GM12878 (cell line): ENCODE results near the gene RAB44. TPM values are rescaled to one million over a fixed set of nuclear protein-coding genes. Genes with fewer than 3 reads are reported as not detected.
A peak's percentile ranks its signal among the peaks of the same experiment; 100 is the strongest.

Source experiments
- ATAC-seq: fragments of 200-7000 bp; cut with Tn5 transposase; 3 replicates; pipeline ENCODE4 v1.9.1; 2020; ENCODE audit warnings: mild to moderate bottlenecking, moderate library complexity
- BruUV-seq: library from RNA; stranded (reverse); fragments of 400-500 nt; replicated peaks from 2 replicates; lab custom pipeline; 2021; lab: Mats Ljungman, UMichigan
- CTCF ChIA-PET: fragments of 300-600 bp; sonication (Branson Sonifier 250); formaldehyde crosslinking; extraction: SDS; loops from one replicate; lab custom pipeline; 2021; ENCODE audit warnings: inconsistent platforms; lab: Yijun Ruan, JAX
- POLR2A ChIA-PET: fragments of 350-600 bp; formaldehyde crosslinking; extraction: SDS; loops from one replicate; lab custom pipeline; 2021; ENCODE audit warnings: inconsistent platforms; lab: Charles Lee
- RAD21 ChIA-PET: fragments of 300-600 bp; sonication (Branson Sonifier 250); formaldehyde crosslinking; loops from one replicate; lab custom pipeline; 2023; ENCODE audit warnings: antibody characterized with exemption; ENCODE audit not compliant: unreplicated experiment; lab: Charles Lee
- SMC1A ChIA-PET: fragments of 300-600 bp; sonication (Branson Sonifier 250); formaldehyde crosslinking; loops from one replicate; lab custom pipeline; 2023; ENCODE audit not compliant: unreplicated experiment, uncharacterized antibody; lab: Charles Lee
- DNase-seq: peaks from one replicate; pipeline ENCODE4 v3.0.0-alpha.2; 2011; ENCODE audit warnings: low read depth, low spot score
- FAIRE-seq: peaks from 3 replicates; lab custom pipeline; 2011; peaks lifted over from hg19 to GRCh38; lab: Jason Lieb, UNC
- H2AFZ ChIP-seq: 2 replicates; pipeline ENCODE4 v1.6.0; 2011; ENCODE audit warnings: low read depth, low read length, control low read depth; ENCODE audit not compliant: control insufficient read depth
- H3K27ac ChIP-seq: 2 replicates; pipeline ENCODE4 v1.5.1; 2011; ENCODE audit warnings: control low read depth; ENCODE audit not compliant: control insufficient read depth, insufficient read depth
- H3K27me3 ChIP-seq, 2 experiments: replicated peaks in 1 of 2; 2 replicates each; pipeline versions ENCODE4 v1.6.0 to v1.6.1; 2011; ENCODE audit warnings: low read length in 1 of 2; ENCODE audit not compliant: control insufficient read depth in 2 of 2, insufficient read depth in 2 of 2
- H3K36me3 ChIP-seq, 2 experiments: 2 replicates each; pipeline ENCODE4 v1.5.1; 2011; ENCODE audit warnings: low read length in 1 of 2; ENCODE audit not compliant: control insufficient read depth in 2 of 2, insufficient read depth in 2 of 2
- H3K4me1 ChIP-seq: 2 replicates; pipeline ENCODE4 v1.6.1; 2011; ENCODE audit warnings: mild to moderate bottlenecking, low read length, moderate library complexity, mixed read lengths; ENCODE audit not compliant: control insufficient read depth, insufficient read depth
- H3K4me2 ChIP-seq: 2 replicates; pipeline ENCODE4 v1.6.0; 2011; ENCODE audit warnings: control low read depth; ENCODE audit not compliant: control insufficient read depth, insufficient read depth
- H3K4me3 ChIP-seq: fragments of 200-600 bp; sonication (generic); 2 replicates; pipeline ENCODE4 v1.5.1; 2016
- H3K79me2 ChIP-seq: 2 replicates; pipeline ENCODE4 v1.6.0; 2011; ENCODE audit warnings: low read length; ENCODE audit not compliant: control insufficient read depth, insufficient read depth
- H3K9ac ChIP-seq: 2 replicates; pipeline ENCODE4 v1.8.0; 2011; ENCODE audit warnings: low read length, control low read depth, mixed read lengths; ENCODE audit not compliant: control insufficient read depth, insufficient read depth
- H3K9me3 ChIP-seq: replicated peaks from 3 replicates; pipeline ENCODE4 v1.5.1; 2011; ENCODE audit warnings: mild to moderate bottlenecking, low read length; ENCODE audit not compliant: control insufficient read depth, insufficient read depth
- H4K20me1 ChIP-seq: 2 replicates; pipeline ENCODE4 v1.6.0; 2011; ENCODE audit not compliant: control insufficient read depth, insufficient read depth
- HSF1 ChIP-seq: fragments of 150-350 bp; IDR thresholded peaks from 2 replicates; pipeline ENCODE4 v1.6.1; 2014; ENCODE audit warnings: mild to moderate bottlenecking, low read depth, low read length
- MEF2B ChIP-seq: fragments of 450-650 bp; IDR thresholded peaks from 2 replicates; pipeline ENCODE4 v1.6.1; 2018; ENCODE audit warnings: mild to moderate bottlenecking, moderate library complexity; ENCODE audit not compliant: partially characterized antibody, poor library complexity, severe bottlenecking
- POLR2AphosphoS2 ChIP-seq: IDR thresholded peaks from 2 replicates; pipeline ENCODE4 v1.6.1; 2011; ENCODE audit warnings: low read depth, mild to moderate bottlenecking, low read length, improper control_type of control experiment, moderate library complexity
- POLR2AphosphoS5 ChIP-seq: IDR thresholded peaks from 2 replicates; pipeline ENCODE4 v1.6.1; 2011; ENCODE audit warnings: mild to moderate bottlenecking, low read length, inconsistent platforms
- WGBS: methylation state at CpG from one replicate; pipeline ENCODE4 v1.1.6; 2016; ENCODE audit warnings: low lambda C conversion rate; ENCODE audit not compliant: insufficient replicate concordance, insufficient coverage; ENCODE audit errors: missing lambda C conversion rate; 5-methylcytosine and 5-hydroxymethylcytosine counted together
- in situ Hi-C: fragments of 300-500 bp; cut with MboI; formaldehyde crosslinking; loops from 9 replicates; pipeline ENCODE4 v1.14.3; 2018; ENCODE audit warnings: mixed read lengths
- intact Hi-C: fragments of 100-400 bp; cut with micrococcal nuclease; formaldehyde crosslinking; loops from one replicate; pipeline ENCODE4 v1.14.2; 2022; ENCODE audit not compliant: unreplicated experiment
- polyA plus RNA-seq, 11 experiments: library from polyadenylated mRNA; depleted of rRNA in 4 of 11; unstranded in 6 of 11; stranded (reverse) in 5 of 11; fragments of >200 nt; fragmentation: Nextera tagmentation in 4 of 11; fragmentation: Illumina TruSeq in 1 of 11; extraction: Ambion mirVana in 4 of 11; extraction: Trizol in 1 of 11; gene quantifications; 1 replicate in 1 of 11; 2 replicates in 10 of 11; pipeline versions ENCODE4 v1.2.1 to v1.2.3, GENCODE V29; 2011 to 2016; ENCODE audit warnings: inconsistent platforms in 2 of 11, missing spikeins in 2 of 11, low read depth in 1 of 11
- total RNA-seq, 4 experiments: library from RNA; depleted of rRNA in 3 of 4; stranded (reverse); fragments of >200 nt in 3 of 4; fragmentation: Illumina TruSeq in 1 of 4; extraction: Trizol in 1 of 4; gene quantifications; 2 replicates each; pipeline versions ENCODE4 v1.2.1 to v1.2.3, GENCODE V29; 2013 to 2021

RAB44 gene
- total and polyA plus RNA-seq, 10 of the 15 experiments (the other 5 are each of a cell fraction or from before 2014, with no cell fraction given): 0.01 to 0.08 (median 0.05) TPM; not detected in 2

GRCh38 chr6:36684447-36684812 is 13.2 kb upstream of the RAB44 start:
- Histone ChIP-seq H3K4me2 (no peak overlapping the region), H3K27ac (no peak overlapping the region), H3K4me3 (no peak overlapping the region), H3K36me3 (peaks cover 31 to 38% of the 10 kb centered on the region in 2 experiments), H3K9me3 (no peaks in the 10 kb centered on the region; the same call in 2 of the 3 replicates), H3K9ac (no peak overlapping the region), H3K27me3 (no peaks in the 10 kb centered on the region), H3K79me2 (peaks cover 53% of the 10 kb centered on the region), H3K4me1 (peaks cover 36% of the 10 kb centered on the region), H4K20me1 (peaks cover 15% of the 10 kb centered on the region), H2AFZ (no peak overlapping the region)
- no peak for FAIRE-seq
- RAD21 ChIA-PET: interaction anchor here (4.4 to 10.6 kb wide), 3 partner anchors 19 to 71 kb away, joined by 19 to 195 read pairs (median 124); no protein-coding TSS in a partner anchor
- CTCF ChIA-PET: interaction anchor here (1.1 to 10.7 kb wide), 5 partner anchors 8 to 72 kb away, joined by 3 to 146 read pairs (median 63); no protein-coding TSS in a partner anchor
- WGBS: 98% methylated on average over 4 of the region's 6 CpGs
- DNase-seq: no peak
- TF ChIP-seq POLR2AphosphoS2 (peak; percentile 31; the same call in 1 of the 2 replicates), MEF2B (no peak), HSF1 (no peak), POLR2AphosphoS5 (peak; percentile 47)
- no TSS peak for BruUV-seq
- in situ Hi-C loops: loop anchor here (5.0 kb wide), 1 partner anchor 62 kb away; no protein-coding TSS in a partner anchor
- intact Hi-C loops: loop anchor here (5.0 kb wide), 3 partner anchors 137 to 262 kb away; partner anchors contain the start of genes KCTD20, PXT1 and STK38
- no peak for ATAC-seq
- POLR2A ChIA-PET: interaction anchor here (1.9 to 13.6 kb wide), 2 partner anchors 18 to 56 kb away, joined by 6 to 243 read pairs; no protein-coding TSS in a partner anchor
- SMC1A ChIA-PET: interaction anchor here (1.0 to 11.2 kb wide), 5 partner anchors 40 to 261 kb away, joined by 3 to 120 read pairs (median 4); no protein-coding TSS in a partner anchor
